ENCODE data around the gene KRTAP9-8. TPM values are rescaled to one million over a fixed set of nuclear protein-coding genes. Genes with fewer than 3 reads are reported as not detected.
"Not testable (repeated sequence)": the region's sequence is repeated elsewhere in the genome, so short reads cannot be mapped to it uniquely, and the experiment has no call there.

The KRTAP9-8 gene
- total RNA-seq, 1 experiment from 2014 or later: not detected

GRCh38 chr17:41254861-41255260, 17.1 kb downstream of the KRTAP9-8 start:
- no peak for DNase-seq (ENCODE audit: extremely low read depth, low read depth)

- not testable (repeated sequence) for DNase-seq (ENCODE audit: extremely low read depth, low read depth)
These were observed 17.8 kb downstream of the KRTAP9-8 start, which contains the start of gene KRTAP9-9 for GRCh38 chr17:41255381-41256290. TSS of gene KRTAP9-9 (plus strand) at chr17:41255384.

- DNase-seq (ENCODE audit: extremely low read depth, low read depth): no peak
These were observed 18.5 kb downstream of the KRTAP9-8 start for GRCh38 chr17:41256291-41256685.

- DNase-seq (ENCODE audit: extremely low read depth, low read depth): no peak
These were observed 20.6 kb downstream of the KRTAP9-8 start for GRCh38 chr17:41258406-41258805.

- no peak for DNase-seq (ENCODE audit: extremely low read depth, low read depth)
These were observed 25.4 kb downstream of the KRTAP9-8 start for GRCh38 chr17:41263212-41263611.

GRCh38 chr17:41264599-41264998, 26.8 kb downstream of the KRTAP9-8 start:
- no peak for DNase-seq (ENCODE audit: extremely low read depth, low read depth)

- DNase-seq (ENCODE audit: extremely low read depth, low read depth): no peak
These were observed 27.3 kb downstream of the KRTAP9-8 start, which contains the start of gene KRTAP9-6 for GRCh38 chr17:41265078-41265477. TSS of gene KRTAP9-6 (plus strand) at chr17:41265378. CDS start at chr17:41265378, 0 bp downstream.

GRCh38 chr17:41267711-41268110, 29.9 kb downstream of the KRTAP9-8 start:
- DNase-seq (ENCODE audit: extremely low read depth, low read depth): no peak

GRCh38 chr17:41271323-41271722, 33.5 kb downstream of the KRTAP9-8 start:
- DNase-seq (ENCODE audit: extremely low read depth, low read depth): not testable (repeated sequence)

- no peak for DNase-seq (ENCODE audit: extremely low read depth, low read depth)
These were observed 34.1 kb downstream of the KRTAP9-8 start for GRCh38 chr17:41271858-41272257.

- not testable (repeated sequence) for DNase-seq (ENCODE audit: extremely low read depth, low read depth)
These were observed 37.9 kb downstream of the KRTAP9-8 start, which contains the start of gene KRTAP9-7 for GRCh38 chr17:41275648-41276190. TSS of gene KRTAP9-7 (plus strand) at chr17:41275698. CDS start at chr17:41275698, 0 bp downstream.

GRCh38 chr17:41278176-41278955, 40.6 kb downstream of the KRTAP9-8 start:
- DNase-seq (ENCODE audit: extremely low read depth, low read depth): no peak

- no peak for DNase-seq (ENCODE audit: extremely low read depth, low read depth)
These were observed 46.2 kb downstream of the KRTAP9-8 start for GRCh38 chr17:41284043-41284442.

GRCh38 chr17:41284546-41284945, 46.7 kb downstream of the KRTAP9-8 start:
- DNase-seq (ENCODE audit: extremely low read depth, low read depth): no peak

- no peak for DNase-seq (ENCODE audit: extremely low read depth, low read depth)
These were observed 49.3 kb downstream of the KRTAP9-8 start for GRCh38 chr17:41287050-41287449.

Small RNA genes within 50 kb of the gene (small RNA-seq; reads per million reads assigned to genes)
- 0 reads per million in 2 experiments for gene KRTAP9-10P

Other genes starting within 250 kb of the KRTAP9-8 start
- gene KRTAP3-3, start 243.8 kb upstream of the KRTAP9-8 start, total RNA-seq (2014; rRNA removed; shearing (Covaris generic)): not detected in 2 replicates
- gene KRTAP3-2, start 238.1 kb upstream of the KRTAP9-8 start, total RNA-seq (2014; rRNA removed; shearing (Covaris generic)): not detected in 2 replicates
- gene KRTAP3-1, start 228.9 kb upstream of the KRTAP9-8 start, total RNA-seq (2014; rRNA removed; shearing (Covaris generic)): not detected in 2 replicates
- gene KRTAP1-5, start 210.8 kb upstream of the KRTAP9-8 start, total RNA-seq (2014; rRNA removed; shearing (Covaris generic)): not detected in 2 replicates
- not detected in 2 replicates for gene KRTAP1-4, start 207.8 kb upstream of the KRTAP9-8 start, total RNA-seq (2014; rRNA removed; shearing (Covaris generic))
- gene KRTAP1-3, start 203.1 kb upstream of the KRTAP9-8 start, total RNA-seq (2014; rRNA removed; shearing (Covaris generic)): not detected in 2 replicates
- gene KRTAP1-1, start 196.5 kb upstream of the KRTAP9-8 start, total RNA-seq (2014; rRNA removed; shearing (Covaris generic)): not detected in 2 replicates
- gene KRTAP2-1, start 190.7 kb upstream of the KRTAP9-8 start, total RNA-seq (2014; rRNA removed; shearing (Covaris generic)): not detected in 2 replicates
- gene KRTAP2-2, start 182.8 kb upstream of the KRTAP9-8 start, total RNA-seq (2014; rRNA removed; shearing (Covaris generic)): not detected in 2 replicates
- not detected in 2 replicates for gene KRTAP2-3, start 177.9 kb upstream of the KRTAP9-8 start, total RNA-seq (2014; rRNA removed; shearing (Covaris generic))
- gene KRTAP2-4, start 172.1 kb upstream of the KRTAP9-8 start, total RNA-seq (2014; rRNA removed; shearing (Covaris generic)): not detected in 2 replicates
- gene KRTAP4-7, start 153.8 kb upstream of the KRTAP9-8 start, total RNA-seq (2014; rRNA removed; shearing (Covaris generic)): not detected in 2 replicates
- gene KRTAP4-8, start 139.9 kb upstream of the KRTAP9-8 start, total RNA-seq (2014; rRNA removed; shearing (Covaris generic)): not detected in 2 replicates
- gene KRTAP4-16, start 135.8 kb upstream of the KRTAP9-8 start, total RNA-seq (2014; rRNA removed; shearing (Covaris generic)): not detected in 2 replicates
- gene KRTAP4-9, start 132.6 kb upstream of the KRTAP9-8 start, total RNA-seq (2014; rRNA removed; shearing (Covaris generic)): not detected in 2 replicates
- gene KRTAP4-11, start 119.6 kb upstream of the KRTAP9-8 start, total RNA-seq (2014; rRNA removed; shearing (Covaris generic)): not detected in 2 replicates
- gene KRTAP4-12, start 113.8 kb upstream of the KRTAP9-8 start, total RNA-seq (2014; rRNA removed; shearing (Covaris generic)): not detected in 2 replicates
- not detected in 2 replicates for gene KRTAP4-6, start 97.5 kb upstream of the KRTAP9-8 start, total RNA-seq (2014; rRNA removed; shearing (Covaris generic))
- gene KRTAP4-5, start 88.2 kb upstream of the KRTAP9-8 start, total RNA-seq (2014; rRNA removed; shearing (Covaris generic)): not detected in 2 replicates
- not detected in 2 replicates for gene KRTAP4-4, start 77.3 kb upstream of the KRTAP9-8 start, total RNA-seq (2014; rRNA removed; shearing (Covaris generic))
- not detected in 2 replicates for gene KRTAP4-3, start 69.8 kb upstream of the KRTAP9-8 start, total RNA-seq (2014; rRNA removed; shearing (Covaris generic))
- gene KRTAP4-2, start 59.8 kb upstream of the KRTAP9-8 start, total RNA-seq (2014; rRNA removed; shearing (Covaris generic)): not detected in 2 replicates
- gene KRTAP4-1, start 53.1 kb upstream of the KRTAP9-8 start, total RNA-seq (2014; rRNA removed; shearing (Covaris generic)): 0.17 TPM in 1 of 2 replicates, not detected in the other
- not detected in 2 replicates for gene KRTAP9-1, start 48.1 kb upstream of the KRTAP9-8 start, total RNA-seq (2014; rRNA removed; shearing (Covaris generic))
- not detected in 2 replicates for gene KRTAP9-2, start 11.4 kb upstream of the KRTAP9-8 start, total RNA-seq (2014; rRNA removed; shearing (Covaris generic))
- not detected in 2 replicates for gene KRTAP9-3, start 5.5 kb upstream of the KRTAP9-8 start, total RNA-seq (2014; rRNA removed; shearing (Covaris generic))
- gene KRTAP9-4, start 11.7 kb downstream of the KRTAP9-8 start, total RNA-seq (2014; rRNA removed; shearing (Covaris generic)): not detected in 2 replicates
- not detected in 2 replicates for gene KRTAP9-9, start 17.4 kb downstream of the KRTAP9-8 start, total RNA-seq (2014; rRNA removed; shearing (Covaris generic))
- gene KRTAP9-6, start 27.4 kb downstream of the KRTAP9-8 start, total RNA-seq (2014; rRNA removed; shearing (Covaris generic)): not detected in 2 replicates
- gene KRTAP9-7, start 37.7 kb downstream of the KRTAP9-8 start, total RNA-seq (2014; rRNA removed; shearing (Covaris generic)): not detected in 2 replicates
- gene KRTAP29-1, start 64.9 kb downstream of the KRTAP9-8 start, total RNA-seq (2014; rRNA removed; shearing (Covaris generic)): not detected in 2 replicates
- gene KRTAP16-1, start 71.3 kb downstream of the KRTAP9-8 start, total RNA-seq (2014; rRNA removed; shearing (Covaris generic)): not detected in 2 replicates
- gene KRTAP17-1, start 77.7 kb downstream of the KRTAP9-8 start, total RNA-seq (2014; rRNA removed; shearing (Covaris generic)): not detected in 2 replicates
- not detected in 2 replicates for gene KRT33A, start 112.8 kb downstream of the KRTAP9-8 start, total RNA-seq (2014; rRNA removed; shearing (Covaris generic))
- not detected in 2 replicates for gene KRT33B, start 131.8 kb downstream of the KRTAP9-8 start, total RNA-seq (2014; rRNA removed; shearing (Covaris generic))
- gene KRT34, start 144.3 kb downstream of the KRTAP9-8 start, total RNA-seq (2014; rRNA removed; shearing (Covaris generic)): 0.10 TPM in 1 of 2 replicates, not detected in the other
- gene KRT31, start 159.6 kb downstream of the KRTAP9-8 start, total RNA-seq (2014; rRNA removed; shearing (Covaris generic)): not detected in 2 replicates
- gene KRT37, start 186.6 kb downstream of the KRTAP9-8 start, total RNA-seq (2014; rRNA removed; shearing (Covaris generic)): not detected in 2 replicates
- not detected in 2 replicates for gene KRT38, start 203.0 kb downstream of the KRTAP9-8 start, total RNA-seq (2014; rRNA removed; shearing (Covaris generic))
- gene KRT32, start 229.4 kb downstream of the KRTAP9-8 start, total RNA-seq (2014; rRNA removed; shearing (Covaris generic)): not detected in 2 replicates
- not detected in 2 replicates for gene KRT35, start 243.2 kb downstream of the KRTAP9-8 start, total RNA-seq (2014; rRNA removed; shearing (Covaris generic))

All from NCI-H460 (cell line).